OCI-LY7 (cell line): Measurements from ENCODE around the gene PLEKHA5. TPM values are rescaled to one million over a fixed set of nuclear protein-coding genes. Genes with fewer than 3 reads are reported as not detected.

ENCODE experiments used
- BruUV-seq: library from RNA; stranded (reverse); fragments of 400-500 nt; replicated peaks from 2 replicates; lab custom pipeline; 2021; lab: Mats Ljungman, UMichigan
- CTCF ChIA-PET: fragments of 300-600 bp; sonication (Branson Sonifier 250); formaldehyde crosslinking; loops from one replicate; lab custom pipeline; 2022; ENCODE audit warnings: antibody characterized with exemption; ENCODE audit not compliant: unreplicated experiment; lab: Charles Lee
- POLR2A ChIA-PET: fragments of 300-600 bp; sonication (Branson Sonifier 250); formaldehyde crosslinking; loops from one replicate; lab custom pipeline; 2022; ENCODE audit warnings: antibody characterized with exemption; lab: Charles Lee
- DNase-seq: peaks from one replicate; pipeline ENCODE4 v3.0.0-alpha.2; 2015; ENCODE audit warnings: low spot score
- H2AFZ ChIP-seq: fragments of 200-600 bp; sonication (generic), shearing (Covaris generic); 2 replicates; pipeline ENCODE4 v1.6.1; 2014; ENCODE audit warnings: mild to moderate bottlenecking, antibody characterized with exemption, low read length, moderate library complexity
- H3K27ac ChIP-seq: fragments of 200-600 bp; sonication (generic); 2 replicates; pipeline ENCODE4 v1.5.1; 2014; ENCODE audit warnings: mixed run types, low read depth, mild to moderate bottlenecking, moderate library complexity, low read length, inconsistent platforms; ENCODE audit not compliant: poor library complexity, severe bottlenecking
- H3K36me3 ChIP-seq: fragments of 200-600 bp; sonication (generic); 2 replicates; pipeline ENCODE4 v1.6.1; 2014; ENCODE audit warnings: mild to moderate bottlenecking, antibody characterized with exemption, low read length, moderate library complexity, mixed read lengths; ENCODE audit not compliant: insufficient read depth
- H3K4me1 ChIP-seq: fragments of 200-600 bp; sonication (generic); 2 replicates; pipeline ENCODE4 v1.5.1; 2014; ENCODE audit warnings: mild to moderate bottlenecking, low read length; ENCODE audit not compliant: insufficient read depth, poor library complexity, severe bottlenecking
- H3K4me2 ChIP-seq: fragments of 200-600 bp; sonication (generic); 2 replicates; pipeline ENCODE4 v1.6.1; 2014; ENCODE audit warnings: mild to moderate bottlenecking, low read length
- H3K4me3 ChIP-seq: fragments of 200-600 bp; sonication (generic); 2 replicates; pipeline ENCODE4 v1.5.1; 2014; ENCODE audit warnings: mild to moderate bottlenecking, low read depth, low read length; ENCODE audit not compliant: poor library complexity, severe bottlenecking
- H3K79me2 ChIP-seq: fragments of 200-600 bp; sonication (generic); 2 replicates; pipeline ENCODE4 v1.6.1; 2016; ENCODE audit warnings: low read depth, mild to moderate bottlenecking, low read length, moderate library complexity, mixed read lengths; ENCODE audit not compliant: insufficient read depth
- H3K9me2 ChIP-seq: fragments of 200-600 bp; sonication (generic); 2 replicates; pipeline ENCODE4 v1.6.1; 2016; ENCODE audit warnings: mild to moderate bottlenecking, low read length, mixed read lengths; ENCODE audit not compliant: insufficient read depth
- H3K9me3 ChIP-seq: fragments of 200-600 bp; sonication (generic); 2 replicates; pipeline ENCODE4 v1.6.1; 2014; ENCODE audit warnings: mild to moderate bottlenecking, mixed run types, low read length, mixed read lengths
- H4K20me1 ChIP-seq: fragments of 200-600 bp; sonication (generic); 2 replicates; pipeline ENCODE4 v1.6.1; 2014; ENCODE audit warnings: mild to moderate bottlenecking, antibody characterized with exemption, low read length, moderate library complexity, mixed read lengths; ENCODE audit not compliant: insufficient read depth
- EZH2phosphoT487 ChIP-seq: fragments of 200-600 bp; sonication (generic); IDR thresholded peaks from 2 replicates; pipeline ENCODE4 v1.6.1; 2018; ENCODE audit warnings: low read depth, borderline replicate concordance, mild to moderate bottlenecking, mixed run types, antibody characterized with exemption, low read length, moderate library complexity, mixed read lengths
- intact Hi-C: fragments of 100-400 bp; cut with micrococcal nuclease; formaldehyde crosslinking; loops from one replicate; pipeline ENCODE4 v1.10.0; 2022; ENCODE audit not compliant: unreplicated experiment
- total RNA-seq, 2 experiments: library from RNA; depleted of rRNA in 1 of 2; stranded (reverse); fragments of >200 nt in 1 of 2; shearing (Covaris generic) in 1 of 2; gene quantifications; 2 replicates each; pipeline ENCODE4 v1.2.3, GENCODE V29; 2014 to 2022
- TF ChIP-seq, protein P1 (sequence below): fragments of 200-600 bp; sonication (generic); conservative IDR thresholded peaks from 2 replicates; pipeline ENCODE4 v1.5.1; 2014; ENCODE audit warnings: mild to moderate bottlenecking, antibody characterized with exemption, low read length, moderate library complexity, mixed read lengths

The PLEKHA5 gene
- total RNA-seq, 2 experiments from 2014 or later = 2.7 TPM; not detected in 1

DNA sequence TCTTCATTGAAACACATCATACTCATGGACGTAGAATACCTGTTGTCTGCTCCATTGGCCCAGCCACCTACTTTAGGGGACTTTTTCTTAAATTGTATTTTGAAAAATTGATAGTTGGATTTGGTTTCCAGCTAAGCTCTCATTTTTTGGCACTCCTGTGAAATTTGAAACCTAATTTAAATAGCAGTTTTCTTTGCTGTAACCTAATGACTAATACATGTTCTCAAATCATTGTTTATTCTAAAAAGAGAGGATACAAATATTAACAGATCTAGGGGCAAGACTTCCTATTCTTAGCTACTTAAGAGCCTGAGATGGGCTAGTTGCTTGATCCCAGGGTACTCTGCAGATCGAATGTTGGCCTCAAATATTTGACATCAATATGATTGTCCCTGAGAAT, 78.9 kb downstream of the PLEKHA5 start:
- TF ChIP-seq EZH2phosphoT487 = no peak
- TF ChIP-seq, protein P1, sequence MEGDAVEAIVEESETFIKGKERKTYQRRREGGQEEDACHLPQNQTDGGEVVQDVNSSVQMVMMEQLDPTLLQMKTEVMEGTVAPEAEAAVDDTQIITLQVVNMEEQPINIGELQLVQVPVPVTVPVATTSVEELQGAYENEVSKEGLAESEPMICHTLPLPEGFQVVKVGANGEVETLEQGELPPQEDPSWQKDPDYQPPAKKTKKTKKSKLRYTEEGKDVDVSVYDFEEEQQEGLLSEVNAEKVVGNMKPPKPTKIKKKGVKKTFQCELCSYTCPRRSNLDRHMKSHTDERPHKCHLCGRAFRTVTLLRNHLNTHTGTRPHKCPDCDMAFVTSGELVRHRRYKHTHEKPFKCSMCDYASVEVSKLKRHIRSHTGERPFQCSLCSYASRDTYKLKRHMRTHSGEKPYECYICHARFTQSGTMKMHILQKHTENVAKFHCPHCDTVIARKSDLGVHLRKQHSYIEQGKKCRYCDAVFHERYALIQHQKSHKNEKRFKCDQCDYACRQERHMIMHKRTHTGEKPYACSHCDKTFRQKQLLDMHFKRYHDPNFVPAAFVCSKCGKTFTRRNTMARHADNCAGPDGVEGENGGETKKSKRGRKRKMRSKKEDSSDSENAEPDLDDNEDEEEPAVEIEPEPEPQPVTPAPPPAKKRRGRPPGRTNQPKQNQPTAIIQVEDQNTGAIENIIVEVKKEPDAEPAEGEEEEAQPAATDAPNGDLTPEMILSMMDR = no peak
- intact Hi-C loops = no loop called here
- no peaks in the 10 kb centered on the region for H3K79me2 ChIP-seq
- H3K4me1 ChIP-seq = no peaks in the 10 kb centered on the region
- H3K9me2 ChIP-seq = no peaks in the 10 kb centered on the region
- H3K27ac ChIP-seq = no peak overlapping the region
- H3K4me3 ChIP-seq = no peak overlapping the region
- ChIA-PET CTCF (no interaction called here), POLR2A (no interaction called here)
- no peaks in the 10 kb centered on the region for H3K9me3 ChIP-seq
- no peak overlapping the region for H3K4me2 ChIP-seq
- no peak for DNase-seq
- BruUV-seq = no TSS peak
- H4K20me1 ChIP-seq = no peaks in the 10 kb centered on the region
- H2AFZ ChIP-seq = no peak overlapping the region
- no peaks in the 10 kb centered on the region for H3K36me3 ChIP-seq

DNA sequence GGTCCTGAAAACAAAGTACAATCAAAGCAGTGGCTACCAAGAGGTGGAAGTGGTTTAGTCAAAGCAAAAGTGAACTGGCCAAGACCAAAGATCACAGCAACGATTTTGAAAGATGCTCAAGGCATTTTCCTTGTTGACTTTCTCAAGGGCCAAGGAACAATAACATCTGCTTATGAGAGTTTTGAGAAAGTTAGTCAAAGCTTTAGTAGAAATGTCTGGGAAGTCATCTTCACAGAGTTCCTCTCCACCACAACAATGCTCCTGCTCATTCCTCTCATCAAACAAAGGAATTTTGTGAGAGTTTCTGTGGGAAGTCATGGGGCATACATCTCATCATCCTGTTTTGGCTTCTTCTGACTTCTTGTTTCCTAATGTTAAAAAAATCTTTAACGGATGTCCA, 80.1 kb downstream of the PLEKHA5 start:
- no peak for DNase-seq

DNA sequence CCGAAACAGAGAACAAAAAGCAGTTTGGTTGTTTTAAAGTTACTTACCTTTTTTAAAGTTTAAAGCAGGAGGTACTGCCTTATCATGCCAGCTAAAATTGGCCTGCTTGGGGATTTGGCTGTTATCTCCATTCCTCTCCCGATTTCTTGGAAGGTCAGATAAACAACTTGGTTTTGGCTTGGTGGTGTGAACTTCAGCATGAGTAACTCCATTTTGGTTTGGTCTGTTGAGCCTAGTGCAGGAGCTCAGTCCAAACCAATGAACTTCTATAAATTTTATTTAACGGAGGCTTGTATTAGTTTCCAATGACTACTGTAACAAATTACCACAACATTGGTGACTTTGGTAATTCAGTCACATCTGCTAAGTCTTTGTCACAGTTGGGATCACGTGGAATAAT, 82.3 kb downstream of the PLEKHA5 start:
- CTCF ChIA-PET = no interaction called here
- POLR2A ChIA-PET = interaction anchor here (0.6 kb wide), 1 partner anchor 8 kb away, joined by 3 read pairs; no protein-coding TSS in a partner anchor
- no peak for DNase-seq
- no peaks in the 10 kb centered on the region for H4K20me1 ChIP-seq
- H3K9me3 ChIP-seq = no peaks in the 10 kb centered on the region
- TF ChIP-seq, protein P1 = no peak
- no peak for TF ChIP-seq EZH2phosphoT487
- no peaks in the 10 kb centered on the region for H3K79me2 ChIP-seq
- intact Hi-C loops = no loop called here
- H3K36me3 ChIP-seq = no peaks in the 10 kb centered on the region
- no peak overlapping the region for H3K4me2 ChIP-seq
- BruUV-seq = no TSS peak
- H3K4me3 ChIP-seq = no peak overlapping the region
- H2AFZ ChIP-seq = no peak overlapping the region
- no peak overlapping the region for H3K27ac ChIP-seq
- H3K9me2 ChIP-seq = no peaks in the 10 kb centered on the region
- H3K4me1 ChIP-seq = no peaks in the 10 kb centered on the region

More for the DNA sequence above, 80.1 kb downstream of the PLEKHA5 start:
- Histone ChIP-seq H3K9me3 (no peaks in the 10 kb centered on the region), H3K79me2 (no peaks in the 10 kb centered on the region), H3K27ac (no peak overlapping the region), H4K20me1 (no peaks in the 10 kb centered on the region), H2AFZ (no peak overlapping the region), H3K4me3 (no peak overlapping the region), H3K4me1 (no peaks in the 10 kb centered on the region), H3K36me3 (no peaks in the 10 kb centered on the region), H3K4me2 (no peak overlapping the region), H3K9me2 (no peaks in the 10 kb centered on the region)
- intact Hi-C loops = no loop called here
- BruUV-seq = no TSS peak
- ChIA-PET CTCF (no interaction called here), POLR2A (interaction anchor here (0.6 kb wide), 1 partner anchor 1171 kb away, joined by 3 read pairs; no protein-coding TSS in a partner anchor)
- TF ChIP-seq, protein P1 = no peak
- TF ChIP-seq EZH2phosphoT487 = no peak
